NT2/D1 (cell line): Measurements from ENCODE around the gene PARS2.

ENCODE experiments used
- SUZ12 ChIP-seq: IDR thresholded peaks from 2 replicates; pipeline ENCODE4 v1.6.1; 2011; ENCODE audit not compliant: insufficient read length, insufficient read depth; ENCODE audit errors: extremely low read depth
- YY1 ChIP-seq: IDR thresholded peaks from 2 replicates; pipeline ENCODE4 v1.6.1; 2011; ENCODE audit not compliant: insufficient read length, insufficient read depth
- ZNF274 ChIP-seq: IDR thresholded peaks from 2 replicates; pipeline ENCODE4 v1.6.1; 2011; ENCODE audit warnings: mild to moderate bottlenecking, low read depth, low read length

DNA sequence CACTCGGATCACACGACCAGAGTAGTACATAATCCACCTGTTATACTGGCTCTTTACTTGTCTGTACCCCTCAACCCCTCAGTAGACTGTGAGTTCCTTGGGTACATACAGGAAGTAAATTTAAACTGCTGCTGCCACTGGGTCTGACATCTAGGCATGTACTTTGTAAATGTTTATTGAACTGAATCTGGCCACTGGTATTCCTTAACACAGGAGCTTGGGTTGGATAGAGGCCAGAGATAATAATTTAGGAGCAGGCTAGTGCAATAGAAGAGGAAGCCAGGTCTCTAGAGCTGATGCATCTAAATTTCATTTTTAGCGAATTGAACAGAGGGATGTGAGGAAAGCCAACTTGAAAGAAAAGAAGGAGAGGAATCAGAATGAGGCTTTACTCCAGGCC, 36.3 kb downstream of the PARS2 start:
- no peak for TF ChIP-seq YY1
- no peak for TF ChIP-seq SUZ12
- no peak for TF ChIP-seq ZNF274
